Measurements from ENCODE around the gene ADIPOR2. TPM values are rescaled to one million over a fixed set of nuclear protein-coding genes. Genes with fewer than 3 reads are reported as not detected.

ADIPOR2 gene
- total RNA-seq, 1 donor from 2014 or later: 35.7 TPM

DNA sequence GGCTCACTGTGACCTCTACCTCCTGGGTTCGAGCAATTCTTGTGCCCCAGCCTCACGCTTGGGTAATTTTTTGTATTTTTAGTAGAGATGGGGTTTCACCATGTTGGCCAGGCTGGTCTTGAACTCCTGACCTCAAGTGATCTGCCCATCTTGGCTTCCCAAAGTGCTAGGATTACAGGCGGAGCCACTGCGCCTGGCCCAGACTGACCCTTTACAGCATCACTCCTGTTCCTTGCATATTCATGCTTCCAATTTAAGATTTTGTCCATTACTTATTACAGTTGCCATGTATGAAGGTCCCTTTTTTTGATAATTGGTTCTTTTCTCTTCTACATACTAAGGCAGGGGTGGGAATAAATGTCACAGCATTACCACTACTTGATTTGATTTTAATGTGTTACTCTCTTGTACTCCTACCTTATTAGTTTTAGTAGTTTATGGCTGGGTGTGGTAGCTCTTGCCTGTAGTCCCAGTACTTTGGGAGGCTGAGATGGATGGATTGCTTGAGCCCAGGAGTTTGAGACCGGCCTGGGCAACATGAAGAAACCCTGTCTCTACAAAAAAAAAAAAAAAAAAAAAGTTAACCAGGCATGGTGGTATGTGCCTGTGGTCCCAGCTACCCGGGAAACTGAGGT lies 46.9 kb downstream of the ADIPOR2 start:
- DNase-seq: no peak

DNA sequence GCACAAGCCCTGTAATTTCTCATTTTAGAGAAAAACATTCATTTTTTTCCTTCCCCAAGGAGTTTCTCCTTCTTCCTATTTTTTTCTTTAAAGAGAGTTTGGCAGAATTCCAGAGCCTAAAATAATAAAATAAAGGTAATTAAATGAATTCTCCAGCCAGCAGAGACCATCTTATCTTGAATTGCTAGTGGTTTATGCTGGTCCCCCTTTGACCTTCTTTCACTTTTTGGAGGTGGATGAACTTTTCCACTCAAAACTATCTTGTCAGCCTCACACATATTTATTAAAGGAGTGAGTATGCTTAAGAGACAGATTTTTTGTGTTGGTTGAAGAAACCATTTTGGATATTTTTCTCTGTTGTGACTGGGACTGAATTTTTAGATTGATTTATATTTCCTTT lies 47.6 kb downstream of the ADIPOR2 start:
- no peak for DNase-seq

DNA sequence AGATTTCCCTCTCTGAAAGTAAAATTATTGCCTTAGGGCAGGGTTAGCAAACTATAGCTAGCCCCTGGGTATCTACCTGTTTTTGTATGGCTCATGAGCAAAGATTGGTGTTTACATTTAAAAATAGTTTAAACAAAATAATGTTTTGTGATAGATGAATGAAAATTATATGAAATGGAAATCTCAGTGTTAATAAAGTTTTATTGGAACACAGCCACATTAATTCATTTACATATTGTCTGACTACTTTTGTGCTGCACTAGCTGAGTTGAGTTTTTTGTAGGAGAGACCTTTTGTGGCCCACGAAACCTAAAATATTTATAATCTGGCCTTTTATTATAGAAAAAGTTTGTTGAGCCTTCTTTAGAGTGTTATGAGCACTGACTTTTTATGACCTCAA lies 48.5 kb downstream of the ADIPOR2 start:
- DNase-seq: no peak

DNA sequence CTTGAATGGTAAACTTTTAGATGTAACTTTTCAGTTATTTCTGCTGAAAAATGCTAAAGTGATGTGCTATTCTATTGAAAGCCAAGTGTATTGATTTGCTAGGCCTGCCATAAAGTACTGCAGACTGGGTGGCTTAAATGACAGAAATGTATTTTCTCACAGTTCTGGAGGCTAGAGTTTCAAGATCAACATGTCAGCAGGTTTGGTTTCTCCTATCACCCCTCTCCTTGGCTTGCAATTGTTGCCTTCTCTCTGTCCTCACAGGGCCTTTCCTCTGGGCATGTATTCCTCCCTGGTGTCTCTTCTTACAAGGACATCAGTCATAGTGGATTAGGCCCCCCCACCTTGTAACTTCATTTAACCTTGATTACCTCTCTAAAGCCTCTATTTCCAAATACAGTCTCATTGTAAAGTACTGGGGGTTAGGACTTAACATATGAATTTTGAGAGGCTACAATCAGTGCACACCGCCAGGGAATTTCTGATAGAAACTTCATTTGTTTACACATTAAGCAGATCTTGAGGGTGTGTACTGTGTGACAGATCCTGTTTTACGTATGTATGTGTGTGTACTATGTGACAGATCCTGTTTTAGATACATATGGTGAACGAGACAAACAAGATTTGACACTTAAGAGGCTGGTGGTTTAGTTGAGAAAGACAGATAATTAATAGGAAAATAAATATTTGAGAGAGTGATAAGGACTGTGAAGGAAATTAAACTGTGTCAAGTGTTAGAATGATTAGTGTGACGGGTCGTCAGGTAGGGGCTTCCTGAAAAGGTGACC lies 49.5 kb downstream of the ADIPOR2 start:
- no peak for DNase-seq

DNA sequence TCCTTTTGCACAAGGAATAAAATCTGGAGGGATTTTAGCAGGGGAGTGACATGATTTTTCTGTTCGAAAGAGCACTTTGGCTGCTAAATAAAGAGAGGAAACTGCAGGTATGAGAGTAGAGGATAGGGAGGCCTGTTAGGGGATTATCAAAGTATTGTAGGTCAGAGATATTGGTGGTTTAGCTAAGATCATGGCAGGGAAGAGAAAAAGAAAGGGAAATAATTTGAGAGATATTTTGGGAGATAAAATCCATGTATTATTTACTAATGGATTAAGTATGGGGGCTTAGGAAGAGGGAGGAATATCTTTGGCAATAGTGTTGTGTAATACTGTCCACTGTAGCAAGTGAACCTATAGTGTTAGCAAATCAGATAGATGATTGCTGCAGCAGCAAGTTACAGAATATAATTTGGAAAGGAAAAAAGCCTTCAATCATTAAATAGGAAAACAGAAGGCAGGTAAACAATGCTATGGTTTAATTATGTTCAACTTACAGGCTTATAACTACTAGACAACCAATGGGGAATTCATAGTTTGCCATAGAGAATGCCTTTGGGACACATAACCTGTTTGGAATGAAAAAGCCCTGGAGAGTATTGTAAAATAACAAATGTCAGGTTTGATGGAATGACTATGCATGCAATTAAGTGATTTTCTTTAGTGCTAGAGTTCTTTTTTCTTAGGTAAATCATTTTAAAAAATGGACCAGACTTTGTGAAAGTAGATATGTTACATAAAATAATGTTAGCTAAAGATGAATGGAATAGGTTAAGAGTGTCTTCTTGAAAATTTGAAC lies 50.5 kb downstream of the ADIPOR2 start:
- no peak for DNase-seq

DNA sequence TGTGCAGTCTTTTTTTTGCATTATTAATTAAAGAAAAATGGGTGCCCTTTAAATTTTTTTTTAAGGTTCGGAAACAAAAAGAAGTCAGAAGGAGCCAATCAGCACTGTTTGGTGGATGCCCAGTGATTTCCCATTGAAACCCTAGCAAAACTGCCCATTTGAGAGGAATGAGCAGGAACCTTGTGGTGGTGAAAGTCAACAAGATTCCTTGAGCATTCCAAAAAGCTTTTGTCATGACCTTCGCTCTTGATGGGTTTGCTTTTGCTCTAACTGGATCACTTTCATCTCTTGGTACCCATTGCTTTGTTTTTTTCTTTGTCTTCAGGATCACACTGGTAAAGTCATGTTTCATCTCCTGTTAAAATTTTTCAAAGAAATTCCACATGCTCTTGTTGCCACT lies 54.1 kb downstream of the ADIPOR2 start:
- no peak for DNase-seq

- DNase-seq: no peak
Observed at GRCh38 chr12:1747609-1748008, 56.7 kb downstream of the ADIPOR2 start.

DNA sequence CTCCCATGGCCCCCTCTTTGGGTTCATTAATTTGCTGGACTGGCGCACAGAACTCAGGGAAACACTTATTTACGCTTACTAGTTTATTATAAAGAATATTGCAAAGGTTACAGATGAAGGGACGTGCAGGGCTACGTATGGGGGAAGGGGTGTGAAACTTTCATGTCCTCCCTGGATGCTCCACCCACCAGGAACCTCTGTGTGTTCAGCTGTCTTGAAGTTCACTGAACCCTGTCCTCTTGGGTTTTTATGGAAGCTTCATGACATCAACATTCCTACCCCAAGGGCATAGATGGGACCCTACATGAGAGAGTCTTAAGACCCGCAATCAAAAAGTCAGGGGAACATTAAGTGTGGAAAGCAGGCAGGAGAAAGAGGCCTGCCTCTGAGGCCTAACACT lies 58.1 kb downstream of the ADIPOR2 start:
- DNase-seq: no peak

DNA sequence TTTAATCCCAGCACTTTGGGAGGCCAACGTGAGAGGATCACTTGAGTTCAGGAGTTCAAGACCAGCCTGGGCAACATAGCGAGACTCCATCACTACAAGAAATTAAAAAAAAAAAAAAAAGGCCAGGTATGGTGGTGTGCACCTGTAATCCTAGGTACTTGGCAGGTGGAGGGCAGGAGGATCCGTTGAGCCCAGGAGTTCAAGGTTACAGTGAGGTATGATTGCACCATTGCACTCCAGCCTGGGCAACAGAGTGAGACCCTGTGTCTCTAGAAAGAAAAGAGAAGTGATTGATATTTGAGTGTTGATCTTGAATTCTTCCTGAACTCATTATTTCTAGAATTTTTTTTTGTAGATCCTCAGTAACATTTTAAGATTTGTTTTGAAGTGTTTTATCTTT lies 59.4 kb downstream of the ADIPOR2 start:
- DNase-seq: no peak

GRCh38 chr12:1758376-1758775 lies 67.5 kb downstream of the ADIPOR2 start:
- DNase-seq: no peak

GRCh38 chr12:1758887-1759286 lies 68.0 kb downstream of the ADIPOR2 start:
- DNase-seq: no peak

- no peak for DNase-seq
Observed at GRCh38 chr12:1760566-1761382, 69.9 kb downstream of the ADIPOR2 start.

DNA sequence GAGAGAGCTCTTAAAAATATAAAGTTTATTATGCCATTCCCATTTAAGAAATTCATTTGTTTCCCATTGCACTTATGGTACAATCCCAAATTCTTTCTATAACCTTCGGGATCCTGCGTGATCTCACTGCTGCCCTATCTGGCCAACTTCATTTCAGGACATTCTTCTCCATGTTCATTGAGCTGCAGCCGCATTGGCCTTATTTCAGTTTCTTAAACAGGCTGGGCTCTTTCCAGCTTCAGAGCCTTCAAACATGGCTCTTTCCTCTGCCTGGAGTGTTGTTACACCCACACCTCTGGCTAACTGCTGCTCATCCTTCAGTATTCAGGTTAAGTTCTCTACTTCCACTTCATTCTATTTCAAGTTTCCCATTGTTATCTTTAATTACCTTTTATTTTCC lies 71.0 kb downstream of the ADIPOR2 start:
- DNase-seq: no peak

DNA sequence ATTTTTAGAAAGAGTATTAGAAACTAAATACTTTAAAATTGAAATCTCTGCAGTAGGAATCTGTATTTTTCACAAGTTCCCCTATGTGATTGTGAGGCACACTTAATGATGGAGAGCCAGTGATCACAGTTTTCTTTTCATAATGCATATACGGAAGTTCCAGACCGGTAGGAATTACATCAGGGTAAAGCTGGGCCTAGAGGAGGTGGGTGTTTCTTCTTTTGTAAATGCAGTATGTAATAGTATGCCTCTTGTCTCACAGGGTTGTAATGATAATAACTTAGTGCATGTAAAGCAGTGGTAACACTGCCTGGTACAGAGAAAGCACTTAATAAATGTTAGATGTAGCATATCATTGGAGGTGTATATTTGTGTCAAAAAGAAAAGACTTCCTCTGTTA lies 72.3 kb downstream of the ADIPOR2 start:
- no peak for DNase-seq

DNA sequence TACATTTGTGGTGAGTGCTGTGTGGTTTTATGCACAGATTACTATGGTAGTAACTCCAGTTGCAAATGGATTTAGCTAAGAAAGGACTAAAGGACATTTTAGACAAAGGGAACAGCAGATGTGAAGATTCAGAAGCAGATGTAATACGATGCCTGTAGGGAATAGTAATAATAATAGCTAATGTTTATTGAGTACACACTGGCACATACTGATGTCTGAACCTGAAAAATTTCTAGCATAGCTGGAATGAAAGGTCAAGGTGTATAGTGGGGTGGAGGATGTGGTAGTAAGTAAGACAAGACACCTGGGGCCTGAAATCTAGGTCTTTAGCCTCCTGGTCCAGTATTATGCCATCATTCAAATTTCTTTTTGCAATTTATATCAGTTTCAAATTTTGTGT lies 75.2 kb downstream of the ADIPOR2 start:
- no peak for DNase-seq

DNA sequence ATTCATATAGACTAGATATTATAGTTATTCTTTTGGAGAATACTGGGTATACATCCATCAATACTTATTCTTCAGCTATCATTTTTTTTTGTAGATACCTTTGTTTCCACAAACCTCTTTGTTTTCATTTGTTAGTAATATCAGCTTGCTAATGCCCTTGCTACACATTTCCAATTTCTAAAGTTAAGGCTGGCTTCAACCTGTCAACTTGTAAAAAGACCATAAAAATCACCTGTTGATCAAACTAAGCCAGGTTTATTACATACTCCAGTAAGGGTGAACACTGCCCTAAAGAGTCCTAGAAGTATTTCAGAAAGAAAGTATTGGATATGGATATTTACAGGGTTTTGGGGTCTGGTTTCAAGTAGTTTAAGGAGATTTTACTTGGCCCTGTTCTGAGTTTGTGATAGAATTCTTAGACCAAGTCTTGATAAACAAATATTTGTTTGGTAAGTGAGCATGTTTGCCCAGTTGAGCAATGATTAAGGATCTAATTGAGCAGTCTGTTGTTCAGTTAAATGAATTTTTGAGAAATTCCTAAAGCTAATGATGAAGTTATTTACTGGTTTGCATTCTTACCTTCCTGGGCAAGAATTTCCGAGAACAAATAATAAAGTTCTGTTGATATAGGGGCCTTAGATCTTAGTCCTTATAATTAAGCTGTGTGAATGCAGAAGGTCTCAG lies 76.7 kb downstream of the ADIPOR2 start:
- no peak for DNase-seq

DNA sequence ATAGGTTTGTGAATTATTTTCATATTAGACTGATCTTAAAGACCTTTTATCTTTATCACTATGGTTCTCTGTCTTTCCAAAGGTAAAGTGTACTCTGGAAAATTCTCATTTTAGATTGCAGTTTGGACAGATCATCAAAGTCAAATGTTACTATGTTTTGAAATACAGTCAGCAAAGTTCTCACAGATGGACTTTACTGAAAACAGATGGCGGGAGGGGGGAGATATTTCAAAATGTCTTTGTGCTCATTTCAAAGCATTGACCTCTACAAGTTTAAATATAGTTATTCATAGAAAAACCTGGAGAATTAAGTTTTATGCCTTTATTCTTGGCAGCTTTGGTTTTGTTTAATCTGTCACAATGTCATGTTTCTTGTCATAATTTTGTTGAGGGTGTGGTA lies 77.7 kb downstream of the ADIPOR2 start:
- no peak for DNase-seq

GRCh38 chr12:1769809-1770494 lies 79.1 kb downstream of the ADIPOR2 start:
- no peak for DNase-seq

DNA sequence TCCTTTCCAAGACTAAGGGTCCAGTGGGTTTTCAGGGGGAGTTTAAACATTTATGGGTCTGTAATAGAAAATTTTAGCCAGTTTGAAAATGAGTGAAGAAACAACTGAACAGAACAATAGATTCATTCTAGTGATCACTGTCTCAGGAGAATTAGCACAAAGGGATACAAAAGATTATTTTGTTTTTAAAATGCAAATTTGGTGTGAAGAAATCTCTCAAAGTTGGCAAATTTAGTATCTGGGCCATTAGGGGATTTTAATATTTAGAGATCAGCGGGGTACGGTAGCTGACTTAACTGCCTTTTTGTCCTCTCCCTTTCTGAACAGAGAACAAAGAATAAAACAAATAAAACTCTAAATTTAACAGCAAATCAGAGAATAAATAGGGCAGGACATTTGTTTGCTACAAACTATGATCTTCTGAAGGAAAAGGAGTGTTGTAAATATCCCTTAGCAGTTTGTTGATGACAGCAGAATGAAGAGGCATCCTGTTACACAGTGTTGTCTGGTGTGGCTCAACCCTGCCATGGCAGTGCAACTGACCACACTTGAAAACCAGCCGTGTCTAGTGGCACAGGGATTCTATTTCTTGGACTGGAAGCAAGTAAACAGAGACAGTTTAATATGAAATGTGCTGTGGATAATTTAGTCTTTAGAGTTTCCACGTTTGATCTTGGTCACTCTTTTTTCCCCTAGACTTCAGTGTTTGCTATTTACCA lies 83.2 kb downstream of the ADIPOR2 start:
- DNase-seq: no peak

DNA sequence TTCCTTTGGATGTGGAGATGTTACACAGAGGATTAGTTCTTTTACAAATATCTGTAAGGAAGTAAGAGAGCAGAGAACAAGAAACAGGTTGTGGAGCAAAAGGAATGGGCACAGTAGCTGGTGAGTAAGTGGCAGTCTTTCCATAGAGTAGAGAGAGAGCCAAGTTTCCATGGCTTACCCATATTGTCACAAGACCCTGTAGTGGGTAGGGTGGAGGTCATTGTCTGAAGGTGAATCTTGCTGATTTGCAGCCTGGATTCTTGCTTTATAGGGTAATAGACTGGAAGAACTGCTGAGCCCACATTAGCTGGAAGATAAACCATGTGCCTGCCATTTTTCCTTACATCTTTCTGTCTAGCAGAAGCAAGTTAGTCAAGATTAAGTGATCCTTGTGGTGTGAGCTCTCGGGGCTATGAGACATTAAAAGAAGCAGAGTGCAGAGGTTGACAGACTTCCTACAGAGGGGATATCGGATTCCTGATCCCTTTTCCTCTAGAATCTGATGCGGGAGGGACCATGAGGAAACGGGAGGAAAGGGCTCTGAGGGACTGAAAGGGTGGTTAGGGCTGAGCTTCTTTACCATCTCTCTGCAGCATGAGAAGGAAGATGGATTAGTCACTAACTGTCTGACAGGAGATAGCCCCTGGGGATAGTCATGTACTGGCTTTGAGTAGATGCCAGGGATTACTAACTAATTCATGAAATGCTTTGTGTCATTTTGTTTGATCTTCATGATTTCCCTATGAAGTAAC lies 85.5 kb downstream of the ADIPOR2 start:
- DNase-seq: no peak

Measured in occipital lobe (tissue), 2 donors.